HepG2 (cell line): ENCODE data around the gene DLG2. TPM values are rescaled to one million over a fixed set of nuclear protein-coding genes. Genes with fewer than 3 reads are reported as not detected.

Experiments
- ATAC-seq: fragments of 200-7000 bp; cut with Tn5 transposase; 3 replicates; pipeline ENCODE4 v1.9.1; 2020; ENCODE audit warnings: mild to moderate bottlenecking, moderate library complexity
- BruUV-seq: library from RNA; stranded (reverse); fragments of 400-500 nt; replicated peaks from 2 replicates; lab custom pipeline; 2021; lab: Mats Ljungman, UMichigan
- CTCF ChIA-PET: fragments of 300-600 bp; formaldehyde crosslinking; extraction: SDS; loops from one replicate; lab custom pipeline; 2021; ENCODE audit warnings: low total read pairs, inconsistent platforms, low intra/inter-chr PET ratio; lab: Yijun Ruan, JAX
- POLR2A ChIA-PET: fragments of 350-600 bp; sonication (Branson Sonifier 250); formaldehyde crosslinking; loops from one replicate; lab custom pipeline; 2020; ENCODE audit warnings: antibody characterized with exemption, inconsistent platforms; lab: Yijun Ruan, JAX
- DNase-seq: peaks from one replicate; pipeline ENCODE4 v3.0.0-alpha.2; 2015; ENCODE audit warnings: low spot score
- FAIRE-seq: peaks from 3 replicates; lab custom pipeline; 2011; peaks lifted over from hg19 to GRCh38; lab: Jason Lieb, UNC
- H2AFZ ChIP-seq: one replicate; pipeline ENCODE4 v1.6.1; 2011; ENCODE audit warnings: low read length, inconsistent platforms
- H3K27ac ChIP-seq: fragments of 300-600 bp; 3 replicates; pipeline ENCODE4 v1.8.0; 2011; ENCODE audit warnings: mixed run types, mild to moderate bottlenecking, mixed read lengths, low read length, inconsistent platforms; ENCODE audit not compliant: insufficient read depth; ENCODE audit errors: extremely low read length
- H3K27me3 ChIP-seq, 2 experiments: fragments of 200-600 bp in 1 of 2; 2 replicates in 1 of 2; 3 replicates in 1 of 2; pipeline versions ENCODE4 v1.6.0 to v1.8.0; 2011; ENCODE audit warnings: low read length in 2 of 2, mild to moderate bottlenecking in 2 of 2, moderate library complexity in 2 of 2, inconsistent platforms in 1 of 2; ENCODE audit not compliant: insufficient read depth in 2 of 2, control insufficient read depth in 1 of 2
- H3K36me3 ChIP-seq, 2 experiments: fragments of 200-600 bp in 1 of 2; replicated peaks in 1 of 2; 2 replicates in 1 of 2; 3 replicates in 1 of 2; pipeline versions ENCODE4 v1.5.1 to v1.8.0; 2011; ENCODE audit warnings: low read length in 2 of 2, inconsistent platforms in 1 of 2; ENCODE audit not compliant: insufficient read depth in 2 of 2, control insufficient read depth in 1 of 2
- H3K4me1 ChIP-seq: 2 replicates; pipeline ENCODE4 v1.5.1; 2012; ENCODE audit warnings: low read length, inconsistent platforms; ENCODE audit not compliant: insufficient read depth
- H3K4me2 ChIP-seq: 2 replicates; pipeline ENCODE4 v1.6.0; 2011; ENCODE audit warnings: low read depth, low read length, inconsistent platforms
- H3K4me3 ChIP-seq, 3 experiments: fragments of 200-600 bp in 1 of 3; sonication (generic), shearing (Covaris generic) in 1 of 3; replicated peaks in 1 of 3; 2 replicates each; pipeline ENCODE4 v1.5.1; 2011 to 2016; ENCODE audit warnings: low read length in 3 of 3, inconsistent platforms in 2 of 3, low read depth in 2 of 3, mild to moderate bottlenecking in 2 of 3, control low read depth in 1 of 3, mixed read lengths in 1 of 3; ENCODE audit not compliant: insufficient read depth in 1 of 3
- H3K79me2 ChIP-seq: one replicate; pipeline ENCODE4 v1.6.1; 2011; ENCODE audit warnings: low read length, inconsistent platforms; ENCODE audit not compliant: insufficient read depth
- H3K9ac ChIP-seq: 2 replicates; pipeline ENCODE4 v1.6.0; 2011; ENCODE audit warnings: mild to moderate bottlenecking, low read depth, low read length, inconsistent platforms; ENCODE audit not compliant: insufficient read depth
- H3K9me3 ChIP-seq: 2 replicates; pipeline ENCODE4 v1.5.1; 2012; ENCODE audit warnings: mild to moderate bottlenecking, low read length
- H4K20me1 ChIP-seq: 2 replicates; pipeline ENCODE4 v1.6.0; 2011; ENCODE audit warnings: inconsistent platforms, mild to moderate bottlenecking, low read length, moderate library complexity; ENCODE audit not compliant: insufficient read depth
- ADNP ChIP-seq: sonication (generic); formaldehyde crosslinking; IDR thresholded peaks from 2 replicates; pipeline ENCODE4 v1.4.0; 2020; ENCODE audit warnings: missing genetic modification reagents
- CREB1 ChIP-seq, 2 experiments: fragments of 450-650 bp in 1 of 2; IDR thresholded peaks; 2 replicates each; pipeline ENCODE4 v1.6.1; 2016 to 2017; ENCODE audit warnings: control low read depth in 1 of 2, mild to moderate bottlenecking in 1 of 2, missing compliant biosample characterization in 1 of 2, missing genetic modification characterization in 1 of 2
- KLF15 ChIP-seq: sonication (generic); formaldehyde crosslinking; IDR thresholded peaks from 2 replicates; pipeline ENCODE4 v1.8.1; 2023; ENCODE audit warnings: borderline replicate concordance, mild to moderate bottlenecking, inconsistent platforms, missing genetic modification reagents, mixed read lengths
- MYC ChIP-seq: sonication (generic); formaldehyde crosslinking; IDR thresholded peaks from 2 replicates; pipeline ENCODE4 v1.9.0; 2021; ENCODE audit warnings: missing genetic modification reagents, borderline replicate concordance
- NFIB ChIP-seq: sonication (generic); formaldehyde crosslinking; IDR thresholded peaks from 2 replicates; pipeline ENCODE4 v1.9.0; 2021; ENCODE audit warnings: missing genetic modification reagents, mild to moderate bottlenecking, borderline replicate concordance
- PAWR ChIP-seq: sonication (generic); formaldehyde crosslinking; IDR thresholded peaks from 2 replicates; pipeline ENCODE4 v1.4.0; 2020; ENCODE audit warnings: missing genetic modification reagents, mild to moderate bottlenecking, borderline replicate concordance
- PRDM10 ChIP-seq: sonication (generic); formaldehyde crosslinking; IDR thresholded peaks from 2 replicates; pipeline ENCODE4 v1.4.0; 2020; ENCODE audit warnings: low read depth, missing genetic modification reagents
- ZNF282 ChIP-seq: fragments of 450-650 bp; IDR thresholded peaks from 2 replicates; pipeline ENCODE4 v1.6.1; 2018; ENCODE audit not compliant: partially characterized antibody
- ZNF543 ChIP-seq: sonication (generic); formaldehyde crosslinking; IDR thresholded peaks from 2 replicates; pipeline ENCODE4 v1.4.0; 2020; ENCODE audit warnings: mild to moderate bottlenecking, missing genetic modification reagents
- ZNF563 ChIP-seq: sonication (generic); formaldehyde crosslinking; IDR thresholded peaks from 2 replicates; pipeline ENCODE4 v1.8.0; 2022; ENCODE audit warnings: mild to moderate bottlenecking, moderate library complexity, missing genetic modification reagents
- ZUFSP ChIP-seq: sonication (generic); formaldehyde crosslinking; IDR thresholded peaks from 2 replicates; pipeline ENCODE4 v1.9.0; 2021; ENCODE audit warnings: missing genetic modification reagents, mild to moderate bottlenecking, borderline replicate concordance
- WGBS: methylation state at CpG from one replicate; pipeline ENCODE4 v1.1.6; 2017; ENCODE audit warnings: low lambda C conversion rate; 5-methylcytosine and 5-hydroxymethylcytosine counted together
- in situ Hi-C: cut with HindIII; loops from 2 replicates; pipeline ENCODE4 v1.10.0; 2017; ENCODE audit warnings: low pct_unique_long_range_greater_than_20kb; ENCODE audit not compliant: extremely low pct_ligation_motif_present
- intact Hi-C: fragments of 100-400 bp; cut with micrococcal nuclease; formaldehyde crosslinking; loops from one replicate; pipeline ENCODE4 v1.10.0; 2022; ENCODE audit not compliant: unreplicated experiment
- polyA plus RNA-seq, 8 experiments: library from polyadenylated mRNA; depleted of rRNA in 3 of 8; stranded (reverse) in 7 of 8; unstranded in 1 of 8; fragments of >200 nt; fragmentation: Illumina TruSeq in 4 of 8; extraction: Trizol in 4 of 8; gene quantifications; 2 replicates each; pipeline versions ENCODE4 v1.2.1 to v1.2.3, GENCODE V29; 2011 to 2016; ENCODE audit warnings: low read depth in 4 of 8, missing spikeins in 1 of 8, mixed read lengths in 1 of 8; ENCODE audit not compliant: insufficient read depth in 1 of 8
- total RNA-seq, 5 experiments: library from RNA; depleted of rRNA; stranded (reverse); fragments of >200 nt; fragmentation: Illumina TruSeq; extraction: Trizol; gene quantifications; 2 replicates each; pipeline ENCODE4 v1.2.3, GENCODE V29; 2016; ENCODE audit warnings: low read depth in 1 of 5

Gene DLG2
- total and polyA plus RNA-seq, 2 of the 13 experiments (the other 11 are each of a cell fraction or from before 2014, with no cell fraction given) = 0.46 to 1.0 TPM

DNA sequence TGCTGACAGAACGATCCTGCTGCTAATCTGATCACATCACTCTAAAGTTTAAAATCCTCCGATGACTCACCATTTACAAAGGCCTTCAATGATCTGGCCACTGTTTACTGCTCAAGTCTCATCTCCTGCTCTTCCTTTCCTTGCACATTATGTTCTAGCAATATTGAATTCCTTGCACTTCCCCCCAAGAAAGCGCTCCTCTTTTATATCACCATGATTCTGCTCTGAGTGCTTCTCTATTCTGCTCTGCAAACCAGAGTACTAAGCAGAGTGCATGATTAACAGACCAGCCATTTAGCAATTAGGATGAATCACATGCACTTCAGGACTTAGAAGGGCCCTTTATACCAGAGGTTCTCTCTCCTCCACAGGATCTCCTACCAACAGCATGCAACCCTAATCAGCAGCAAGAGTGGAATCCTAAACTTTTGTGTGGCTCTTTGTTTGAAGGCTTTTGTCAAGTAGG lies 1218.2 kb downstream of the DLG2 start (continued):
- TF ChIP-seq PRDM10 (CRISPR knock-in tag) (no peak), CREB1 (IDR thresholded peaks at IDR 0.05) (no peak), CREB1 (CRISPR knock-in tag; IDR thresholded peaks at IDR 0.05) (no peak), ZNF282 (no peak), ZNF543 (CRISPR knock-in tag) (no peak), PAWR (CRISPR knock-in tag) (no peak)

GRCh38 chr11:84407091-84407490 lies 1220.1 kb downstream of the DLG2 start:
- intact Hi-C loops = no loop called here
- BruUV-seq = no TSS peak
- Histone ChIP-seq H2AFZ (no peak overlapping the region), H3K4me3 (no peak overlapping the region), H3K4me1 (no peaks in the 10 kb centered on the region), H3K9ac (no peak overlapping the region), H3K27me3 (no peaks in the 10 kb centered on the region), H3K9me3 (no peaks in the 10 kb centered on the region), H3K36me3 (no peaks in the 10 kb centered on the region), H4K20me1 (no peaks in the 10 kb centered on the region), H3K79me2 (no peaks in the 10 kb centered on the region), H3K4me2 (no peak overlapping the region), H3K27ac (no peak overlapping the region)
- in situ Hi-C loops = no loop called here
- FAIRE-seq (no peak), ATAC-seq (no peak), DNase-seq (no peak)
- POLR2A ChIA-PET = no interaction called here
- 27% methylated on average over 4 of the region's 4 CpGs for WGBS
- CTCF ChIA-PET = no interaction called here
- no peak for TF ChIP-seq ZUFSP (CRISPR knock-in tag)
- no peak for TF ChIP-seq MYC (CRISPR knock-in tag)
- no peak for TF ChIP-seq KLF15 (CRISPR knock-in tag)
- no peak for TF ChIP-seq NFIB (CRISPR knock-in tag)
- no peak for TF ChIP-seq ADNP (CRISPR knock-in tag)
- no peak for TF ChIP-seq ZNF563 (CRISPR knock-in tag)
- no peak for TF ChIP-seq PRDM10 (CRISPR knock-in tag)
- TF ChIP-seq ZNF543 (CRISPR knock-in tag) = no peak
